T-helper 2 cell (primary cell): ENCODE data around the gene TAGLN3.

Experiments used
- DNase-seq, 5 experiments: peaks; one replicate each; pipeline versions ENCODE4 v3.0.0 to v3.0.0-alpha.2; 2012 to 2022

TAGLN3 gene

DNA sequence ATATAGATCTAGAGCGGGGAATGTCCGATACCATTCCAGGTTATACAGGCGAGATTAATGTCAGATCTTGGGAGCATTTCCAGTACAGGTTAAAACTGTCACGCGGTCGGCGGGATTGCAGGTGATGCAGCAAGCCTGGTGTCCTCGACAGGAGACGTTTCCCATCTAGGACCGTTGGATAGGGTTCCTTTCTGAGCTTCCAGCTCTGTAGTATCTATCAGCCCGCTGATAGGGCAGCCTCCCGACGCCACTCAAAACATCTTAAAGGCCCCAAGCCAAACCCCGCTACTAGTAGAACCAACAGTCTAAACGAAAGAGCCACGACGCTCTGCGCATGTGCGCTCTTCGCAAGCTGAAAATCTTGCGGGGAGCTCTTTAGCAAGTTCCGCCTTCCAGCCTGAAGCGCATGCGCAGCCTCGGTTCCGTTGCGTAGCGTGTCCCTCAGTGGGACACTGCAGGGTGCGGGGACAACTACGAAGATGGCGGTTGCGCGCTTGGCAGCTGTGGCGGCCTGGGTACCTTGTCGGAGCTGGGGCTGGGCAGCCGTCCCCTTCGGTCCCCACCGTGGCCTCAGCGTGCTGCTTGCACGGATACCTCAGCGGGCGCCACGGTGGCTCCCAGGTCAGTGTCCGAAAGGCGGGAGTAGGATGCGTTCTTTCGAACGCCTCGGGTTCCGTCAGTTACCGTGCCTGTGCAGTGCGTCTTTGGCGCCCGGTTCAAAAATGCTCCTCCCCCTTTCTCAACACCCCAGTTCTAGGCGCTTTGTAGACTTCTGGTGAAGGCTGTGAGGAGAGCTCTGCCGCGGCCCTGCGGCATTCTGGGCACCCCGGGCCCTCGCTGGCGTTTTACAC is 19.9 kb upstream of the TAGLN3 start, which contains the start of gene ABHD10:
Gene ABHD10, plus strand, starts transcription at position 444 of the 851 bp plus-strand sequence. Its CDS starts 36 bp downstream, at position 480.
- peak; percentile 89 to 99 (median 94) for DNase-seq

DNA sequence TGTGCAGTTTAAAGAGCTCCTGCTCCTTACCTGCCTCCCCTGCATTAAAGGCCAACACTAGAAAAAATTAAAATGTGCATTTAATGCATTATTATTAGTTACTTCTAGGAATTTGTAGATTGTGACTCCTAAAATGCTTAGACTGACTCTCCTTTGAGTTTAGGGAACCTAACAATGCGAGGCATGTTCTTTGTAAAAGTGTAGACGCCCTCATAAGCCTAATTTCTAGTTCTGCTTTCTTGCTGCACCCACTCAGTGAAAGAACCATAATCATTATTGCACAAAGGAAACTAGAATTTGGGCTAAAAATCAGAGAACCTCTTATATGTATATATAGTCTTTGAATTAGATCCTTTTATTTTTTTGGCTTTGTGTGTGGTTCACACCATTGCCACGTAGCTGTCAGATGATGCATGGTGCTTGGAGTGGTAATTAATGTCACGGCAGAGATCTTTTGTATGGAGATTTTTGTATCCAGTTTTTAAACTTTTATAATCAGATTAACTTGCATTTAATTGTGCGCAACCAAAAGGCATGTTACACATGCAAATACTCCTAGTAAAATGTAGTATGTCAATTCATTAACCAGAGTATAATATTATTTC is 19.2 kb upstream of the TAGLN3 start:
- peak in 2 of 5 experiments; percentile 14 to 65 for DNase-seq

DNA sequence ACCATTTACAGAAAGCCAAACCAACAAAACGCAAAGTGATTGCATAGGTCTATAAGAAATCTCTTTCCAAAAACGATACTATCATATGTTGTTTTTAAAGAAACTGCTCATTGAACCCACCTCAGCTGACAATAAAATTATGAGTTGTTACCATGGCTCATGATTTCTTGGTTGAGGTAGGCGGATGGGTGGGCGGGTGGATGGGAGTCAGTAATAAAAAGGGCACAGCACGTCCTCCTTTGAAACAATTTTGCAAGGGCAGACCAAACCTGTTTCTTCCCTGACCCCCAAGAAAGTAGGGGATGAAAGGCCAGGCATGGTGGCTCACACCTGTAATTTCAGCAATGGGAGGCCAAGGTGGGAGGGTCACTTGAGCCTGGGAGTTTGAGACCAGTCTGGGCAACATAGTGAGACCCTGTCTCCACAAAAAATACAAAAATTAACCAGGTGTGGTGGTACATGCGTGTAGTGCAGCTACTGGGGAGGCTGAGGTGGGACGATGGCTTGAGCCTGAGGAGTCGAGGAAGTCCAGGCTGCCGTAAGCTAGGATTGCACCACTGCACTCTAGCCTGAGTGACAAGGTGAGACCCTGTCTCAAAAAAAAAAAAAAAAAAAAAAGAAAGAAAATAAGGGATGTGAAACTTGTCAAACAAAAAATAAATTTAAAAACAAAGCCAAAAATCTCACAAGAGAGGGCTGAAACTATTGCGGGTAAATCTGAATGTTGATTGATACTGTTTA is 17.8 kb upstream of the TAGLN3 start:
- DNase-seq = peak in 1 of 5 experiments; percentile 37

DNA sequence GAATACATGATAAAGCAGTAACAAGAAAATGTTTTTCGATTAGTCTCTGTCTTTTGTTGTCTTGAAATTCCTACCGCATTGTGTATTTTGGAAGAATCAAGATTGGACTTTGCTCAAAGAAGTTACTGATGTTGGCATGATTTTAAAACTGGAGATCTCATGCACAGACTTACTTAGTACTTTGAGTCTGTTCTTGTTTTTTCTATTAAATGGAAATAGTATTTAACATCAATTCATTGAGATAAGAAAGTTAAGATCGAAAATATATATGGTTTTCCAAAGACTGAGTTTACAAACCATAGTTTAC is 17.3 kb upstream of the TAGLN3 start:
- no peak for DNase-seq

DNA sequence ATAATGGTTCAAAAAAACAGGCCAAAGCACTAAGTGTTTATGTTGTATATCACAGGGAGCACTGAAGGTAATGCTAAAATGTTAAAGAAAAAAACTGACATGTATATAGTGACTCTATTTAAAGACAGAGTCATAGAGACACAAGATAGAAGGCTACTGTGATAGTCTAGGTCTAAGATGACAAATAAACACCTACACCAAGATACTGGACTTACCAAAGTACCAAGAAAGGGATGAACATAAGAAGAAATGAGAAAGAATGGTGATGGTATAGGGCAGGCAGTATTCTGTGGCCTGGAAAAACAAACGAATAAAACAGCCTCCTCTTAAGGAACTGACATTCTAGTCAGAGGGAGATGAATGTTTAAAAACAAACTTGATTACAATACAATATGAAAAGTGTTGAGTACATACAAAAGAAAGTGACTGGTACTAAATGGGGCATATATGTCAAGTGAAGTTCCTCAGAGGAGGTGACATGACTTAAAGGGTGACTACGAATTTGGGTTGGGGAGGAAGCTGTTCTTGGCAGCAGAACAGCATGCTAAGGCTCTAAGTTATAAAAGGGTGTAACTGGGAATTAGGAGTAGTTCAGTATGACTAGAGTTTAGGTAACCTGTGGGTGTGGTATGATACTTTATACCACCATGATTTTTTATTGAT is 14.0 kb upstream of the TAGLN3 start:
- DNase-seq = no peak

DNA sequence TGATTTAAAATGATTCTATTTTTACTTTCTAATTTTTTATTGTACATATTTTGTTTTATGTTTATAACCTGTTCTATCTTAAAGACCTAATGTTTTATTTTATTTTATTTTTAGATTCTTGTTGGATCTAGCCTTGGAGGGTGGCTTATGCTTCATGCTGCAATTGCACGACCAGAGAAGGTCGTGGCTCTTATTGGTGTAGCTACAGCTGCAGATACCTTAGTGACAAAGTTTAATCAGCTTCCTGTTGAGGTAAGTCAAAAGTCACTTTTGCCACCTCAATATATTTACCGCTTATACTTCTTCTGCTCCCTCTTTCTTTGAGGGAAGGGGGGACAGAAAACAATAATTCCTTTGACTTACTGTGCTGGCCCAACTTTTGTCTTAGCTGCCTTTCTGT is 11.9 kb upstream of the TAGLN3 start:
- peak in 1 of 5 experiments; percentile 25 for DNase-seq

DNA sequence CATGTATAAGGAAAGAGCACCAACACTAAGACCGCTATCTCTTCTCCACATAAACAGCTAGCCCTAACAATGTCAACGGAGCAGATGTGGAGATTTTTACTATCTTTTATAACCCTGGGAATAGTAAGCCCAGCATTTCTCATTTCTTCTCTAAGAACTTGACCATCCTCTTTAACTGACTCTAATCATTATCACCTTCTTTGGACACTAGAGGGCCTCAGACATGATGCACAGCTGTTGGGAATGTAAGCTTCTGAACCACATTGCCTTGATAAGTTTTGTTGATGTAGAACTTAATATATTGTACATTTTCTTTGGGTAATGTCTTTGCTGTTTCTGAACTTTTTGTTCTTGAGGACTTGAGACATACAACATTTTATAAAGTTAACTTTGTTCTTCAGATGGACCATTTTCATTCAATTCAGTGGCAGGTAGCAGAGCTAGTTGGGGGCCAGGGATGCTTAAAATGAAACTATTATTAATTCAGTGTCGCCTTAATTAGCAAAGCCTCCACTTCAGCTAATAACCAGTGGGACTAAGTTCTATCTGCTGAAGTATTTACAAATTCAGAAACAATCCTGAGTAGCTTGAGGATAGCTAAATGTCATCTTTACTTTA is 9.6 kb upstream of the TAGLN3 start:
- peak in 1 of 5 experiments; percentile 56 for DNase-seq

DNA sequence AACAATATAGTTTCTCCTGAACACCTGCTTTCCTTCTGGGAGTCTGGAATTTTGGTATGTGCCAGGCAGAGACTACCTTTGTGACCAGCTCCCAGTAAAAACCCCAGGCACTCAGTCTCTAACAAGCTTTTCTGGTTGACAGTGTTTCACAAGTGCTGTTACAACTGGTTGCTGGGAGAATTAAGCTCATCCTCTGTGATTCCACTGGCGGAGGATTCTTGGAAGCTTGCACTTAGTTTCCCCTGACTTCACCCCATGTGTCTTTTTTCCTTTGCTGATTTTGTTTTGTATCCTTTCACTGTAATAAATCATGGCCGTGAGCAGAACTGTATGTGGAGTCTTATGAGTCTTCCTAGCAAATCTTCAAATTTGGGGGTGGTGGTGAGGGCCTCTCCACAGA is 5.7 kb upstream of the TAGLN3 start:
- DNase-seq = no peak

DNA sequence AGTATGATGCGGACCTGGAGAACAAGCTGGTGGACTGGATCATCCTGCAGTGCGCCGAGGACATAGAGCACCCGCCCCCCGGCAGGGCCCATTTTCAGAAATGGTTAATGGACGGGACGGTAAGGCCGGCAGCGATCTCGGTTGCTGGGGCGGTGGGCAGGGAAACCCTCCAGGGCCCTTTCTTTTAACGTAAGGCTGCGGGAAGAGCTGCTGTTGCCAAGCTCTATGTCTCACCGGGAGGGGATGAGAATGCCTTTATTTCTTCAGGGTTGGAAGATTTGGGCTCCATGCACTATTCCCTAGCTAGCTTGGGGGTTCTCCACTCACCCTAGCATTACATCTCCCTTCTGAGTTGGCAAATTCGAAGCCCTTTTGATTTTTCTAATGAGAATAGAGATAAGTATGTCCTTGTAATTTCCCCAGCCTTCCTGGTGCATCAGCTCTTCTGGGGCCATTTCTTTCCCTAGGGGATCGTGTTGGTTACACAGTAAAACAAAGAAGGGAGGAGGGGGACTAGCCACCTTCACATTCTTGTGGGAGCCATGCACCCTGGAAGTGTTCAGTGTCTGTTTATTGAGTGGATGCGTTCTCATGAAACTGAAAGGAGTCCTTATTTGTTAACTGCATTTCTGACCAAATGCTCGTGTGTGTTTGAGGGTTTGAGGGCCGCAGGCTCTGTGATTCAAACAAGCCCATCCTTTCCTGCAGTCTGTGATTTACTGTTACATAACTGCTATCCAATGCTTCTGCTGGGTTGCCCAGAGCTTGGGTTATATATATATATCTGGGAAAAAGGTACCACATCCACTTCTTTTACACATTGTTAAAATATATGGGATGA is 982 bp downstream of the TAGLN3 start:
- DNase-seq = no peak

DNA sequence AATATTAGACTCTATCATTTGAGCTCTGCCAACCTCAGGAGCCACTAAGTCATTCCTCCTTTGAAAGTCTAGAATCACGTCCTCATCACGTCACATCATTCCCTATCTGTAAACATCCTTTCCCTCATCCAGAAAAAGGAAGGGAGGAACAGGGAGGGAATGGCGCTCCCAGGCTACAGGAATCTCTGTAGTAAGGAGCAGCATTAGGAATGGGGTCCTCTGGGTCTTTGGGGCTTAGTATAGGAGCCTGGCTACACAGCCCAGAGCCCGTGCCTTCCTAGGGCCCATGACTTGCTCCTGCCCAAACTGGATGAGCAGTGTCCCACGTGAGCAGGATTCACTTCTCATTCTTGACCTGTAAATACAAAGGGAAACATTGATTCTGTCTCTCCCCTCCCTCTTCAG is 1.6 kb downstream of the TAGLN3 start:
- DNase-seq = no peak

DNA sequence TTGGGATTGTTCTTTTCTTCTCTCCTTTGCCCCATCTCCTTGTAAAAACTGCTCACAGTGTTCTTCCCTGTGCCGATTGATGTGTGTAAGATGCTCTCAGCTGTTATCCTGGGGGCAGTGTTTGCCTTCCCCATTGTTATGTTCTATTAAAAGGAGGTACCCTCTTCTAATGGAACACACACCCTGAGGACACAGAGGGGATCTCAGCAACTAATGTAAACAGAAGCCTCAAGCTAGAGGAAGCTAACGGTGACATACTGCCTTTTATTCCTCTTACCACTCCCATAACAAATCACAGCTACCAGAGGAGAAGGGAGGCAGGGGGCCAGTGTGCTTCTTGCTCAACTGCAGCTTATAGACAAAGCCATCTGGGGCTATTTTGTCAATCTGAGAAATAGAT is 2.2 kb downstream of the TAGLN3 start:
- no peak for DNase-seq

DNA sequence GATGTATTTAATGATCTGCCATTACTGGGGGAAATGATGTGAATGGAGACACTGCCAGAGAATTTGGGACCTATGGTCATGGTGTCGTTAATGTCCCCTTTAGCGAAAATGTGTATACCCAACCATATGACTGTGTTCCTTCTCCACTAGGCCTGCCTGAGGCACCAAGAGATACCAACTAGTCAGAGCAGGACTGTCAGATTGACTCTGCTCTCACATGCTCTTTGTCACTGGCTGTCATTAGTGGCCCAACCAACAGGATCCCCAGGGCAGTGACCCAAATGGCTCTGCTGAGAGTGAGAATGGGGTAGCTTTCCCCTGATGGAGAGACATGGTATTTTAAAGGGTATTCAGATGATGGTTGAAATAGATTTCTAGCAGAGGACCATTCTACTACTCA is 2.8 kb downstream of the TAGLN3 start:
- no peak for DNase-seq

DNA sequence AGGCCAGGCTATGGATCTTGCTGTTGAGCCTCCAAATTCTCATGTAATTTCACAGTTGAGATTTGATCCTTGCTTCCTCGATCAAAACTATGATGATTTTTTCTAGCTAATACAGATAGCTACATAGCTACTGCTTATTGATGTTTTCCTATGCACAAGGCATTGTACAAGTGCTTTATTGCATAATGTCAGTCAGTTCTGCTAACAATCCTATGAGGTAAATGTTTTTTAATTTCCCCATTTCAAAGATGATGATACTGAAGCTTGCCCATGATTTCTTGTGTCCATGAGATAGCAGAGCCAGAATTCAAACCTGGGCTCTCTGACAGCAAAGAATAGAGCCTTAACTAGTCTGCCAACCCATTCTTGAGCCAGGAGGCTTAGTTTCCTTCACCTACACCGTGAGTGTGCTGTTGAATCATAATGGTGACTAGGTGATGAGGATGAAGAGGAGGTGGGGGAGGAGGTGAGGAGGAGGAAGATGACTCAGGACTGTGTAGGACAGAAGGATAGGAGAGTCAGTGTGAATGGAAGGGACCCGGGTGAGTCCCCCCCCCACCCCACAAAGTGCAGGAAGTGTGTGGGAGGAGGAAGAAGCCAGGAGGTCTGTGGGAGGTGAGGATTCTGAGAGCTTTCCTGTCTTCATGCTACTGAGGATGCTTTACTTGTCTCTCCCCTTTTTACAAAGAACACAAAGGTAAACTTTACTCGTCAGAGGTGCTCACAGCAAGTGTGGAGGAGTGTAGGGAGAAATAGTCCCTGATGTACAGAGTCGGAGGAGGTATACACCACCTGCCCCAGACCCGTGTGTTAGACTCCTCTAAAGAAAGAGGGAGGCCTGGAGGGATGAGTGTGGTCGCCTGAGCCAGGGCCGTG is 3.6 kb downstream of the TAGLN3 start:
- peak in 1 of 5 experiments; percentile 20 for DNase-seq

DNA sequence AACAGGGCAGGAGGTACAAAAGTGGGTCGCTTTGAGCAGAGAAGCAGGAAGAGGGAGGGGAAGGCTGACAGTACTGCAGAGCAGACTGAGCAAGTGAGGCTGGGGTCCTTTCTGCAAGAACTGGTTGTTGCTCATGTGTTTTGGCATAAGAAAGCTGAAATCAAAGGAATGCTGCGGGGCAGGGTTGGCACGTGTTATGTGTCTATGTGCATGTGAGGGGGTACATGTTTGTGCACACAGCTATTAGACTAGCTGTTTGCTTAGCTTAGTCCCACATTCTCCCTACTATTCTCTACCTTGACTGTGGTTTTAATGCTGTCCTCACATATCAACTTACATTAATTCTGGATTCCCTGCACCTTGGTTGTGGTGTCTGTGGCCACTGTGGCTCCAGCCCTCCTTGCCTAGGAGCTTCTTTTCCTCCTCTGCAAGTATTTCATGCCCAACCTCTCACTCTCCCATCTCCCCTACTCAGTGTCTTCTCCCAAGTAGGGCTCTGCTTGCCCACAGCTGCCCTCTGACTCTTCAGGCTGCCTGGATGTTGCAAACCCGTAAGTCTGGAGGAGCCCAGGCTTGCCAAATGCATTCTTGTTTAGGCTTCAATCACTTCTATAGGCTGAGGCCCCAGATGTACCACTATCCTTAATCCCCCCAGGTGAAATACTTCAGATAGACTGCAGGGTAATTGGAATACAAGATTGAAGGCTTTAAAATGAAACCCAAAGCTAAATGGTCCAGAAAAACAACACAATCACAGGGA is 4.8 kb downstream of the TAGLN3 start:
- DNase-seq = no peak

DNA sequence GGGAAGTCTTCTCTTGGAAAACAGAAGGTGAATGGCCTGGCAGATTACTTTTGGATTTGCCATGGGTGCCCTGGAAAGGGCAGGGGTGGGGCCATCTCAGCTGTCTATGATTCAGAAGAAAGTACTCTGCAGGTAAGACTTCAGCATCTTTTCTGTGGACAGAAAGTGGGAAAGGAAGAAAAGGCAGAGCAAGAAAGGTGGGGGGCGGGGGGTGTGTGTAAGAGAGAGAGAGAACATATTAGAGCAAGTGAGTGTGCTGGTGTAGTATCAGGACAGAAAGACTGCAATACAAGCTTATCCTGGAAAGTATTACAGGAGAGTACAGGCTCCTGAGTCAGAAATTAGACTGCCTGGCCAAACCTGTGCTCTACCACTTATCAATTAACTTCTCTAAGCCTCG is 5.5 kb downstream of the TAGLN3 start:
- DNase-seq = no peak

DNA sequence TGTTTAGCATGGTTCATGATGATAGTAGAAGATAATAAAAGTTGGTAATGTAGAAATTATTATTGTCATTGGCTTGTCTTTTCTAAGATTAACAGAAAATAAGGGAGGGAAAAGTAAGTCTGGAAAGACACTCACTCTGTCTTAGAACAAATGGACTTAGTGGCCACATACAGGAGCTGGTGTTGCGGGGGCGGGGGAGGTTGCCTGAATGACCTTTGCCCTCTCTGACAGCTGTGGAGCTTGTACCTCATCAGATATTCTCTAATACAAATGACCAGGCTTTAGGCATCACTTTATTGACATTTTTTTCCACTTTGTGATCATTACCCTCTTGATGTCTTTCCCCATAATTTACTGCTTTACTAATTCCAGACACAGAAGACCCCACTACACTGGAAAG is 5.9 kb downstream of the TAGLN3 start:
- no peak for DNase-seq

DNA sequence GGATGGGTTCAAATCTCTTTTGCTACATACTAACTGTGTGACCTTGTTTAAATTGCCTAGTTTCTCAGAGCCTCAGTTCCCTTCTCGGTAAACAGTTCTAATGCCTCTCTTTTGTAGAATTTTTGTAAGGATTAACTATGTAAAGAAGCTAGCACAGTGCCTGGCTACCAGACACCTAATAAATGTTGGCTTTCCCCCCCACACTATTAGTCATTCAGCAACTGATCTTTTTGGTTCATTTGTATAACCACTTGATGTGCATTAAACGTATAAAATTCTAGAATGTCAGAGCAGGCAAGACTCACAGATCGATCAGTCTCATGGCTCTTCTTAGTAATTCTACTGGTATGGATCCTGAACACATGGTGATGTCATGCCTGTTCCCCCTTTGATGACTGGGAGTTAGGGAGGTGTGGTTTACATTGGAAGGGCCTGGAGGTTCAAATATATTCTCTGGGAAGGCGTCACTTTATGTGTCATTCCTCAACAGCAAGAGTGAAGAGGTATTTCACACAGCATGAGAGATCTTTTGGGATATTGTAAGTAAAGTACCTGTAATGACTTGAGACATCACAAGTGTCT is 6.5 kb downstream of the TAGLN3 start:
- no peak for DNase-seq

DNA sequence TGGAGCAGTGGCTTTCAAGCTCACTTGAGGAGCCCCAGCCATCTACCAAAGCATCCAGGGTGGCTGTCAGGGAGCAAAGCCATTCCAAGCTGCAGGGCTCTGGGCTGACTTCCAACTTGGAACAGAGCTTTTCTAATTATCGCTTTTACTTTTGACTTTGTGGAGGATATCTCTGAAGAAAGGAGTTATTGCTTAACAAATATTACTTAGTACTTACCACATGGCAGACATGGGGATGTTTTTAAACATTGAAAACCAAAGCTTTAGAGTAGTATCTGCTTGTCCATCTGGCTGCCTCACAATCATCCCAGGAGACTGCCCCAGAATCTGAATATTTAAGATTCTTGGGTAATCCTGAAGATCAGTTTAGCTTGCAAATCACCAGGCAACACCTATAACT is 8.9 kb downstream of the TAGLN3 start:
- DNase-seq = no peak

DNA sequence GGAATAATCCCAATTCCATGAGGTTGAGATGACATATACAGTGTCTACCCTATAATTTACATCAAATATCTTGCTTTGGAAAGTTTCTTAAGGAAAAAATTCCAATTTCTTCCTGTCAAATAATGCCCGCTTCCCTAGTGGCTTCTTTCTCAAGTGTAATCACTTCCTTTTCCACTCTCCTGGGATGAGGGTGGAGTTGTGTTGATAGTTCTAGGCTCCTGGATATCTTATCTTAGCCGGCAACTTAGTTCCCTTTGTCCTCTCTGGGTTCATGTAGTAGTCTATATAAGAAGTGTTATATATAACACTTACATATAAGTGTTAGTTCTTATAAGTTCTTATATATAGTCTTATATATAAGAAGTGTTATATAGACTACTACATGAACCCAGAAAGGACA is 10.9 kb downstream of the TAGLN3 start:
- DNase-seq = no peak

DNA sequence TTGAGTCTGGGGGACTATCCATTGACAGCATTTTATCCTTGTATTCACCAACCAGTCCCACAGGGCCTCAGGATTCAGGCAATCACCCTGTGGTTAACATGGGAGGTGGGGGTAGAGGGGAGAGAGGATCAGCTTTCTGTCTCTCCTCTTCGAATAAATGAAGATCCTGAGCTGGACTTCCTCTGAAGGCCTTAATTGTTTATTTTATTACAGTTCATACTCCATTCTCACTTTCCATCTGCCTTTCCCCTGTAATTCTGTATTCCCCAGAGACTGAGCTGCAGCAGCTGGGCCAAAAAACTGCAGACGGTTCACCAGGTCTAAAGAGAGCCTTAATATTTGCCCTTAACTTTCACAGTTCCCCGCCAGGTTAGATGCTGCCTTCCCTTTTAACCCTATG is 11.9 kb downstream of the TAGLN3 start:
- DNase-seq = no peak
